ENCODE data around the gene RARB.
A peak's percentile ranks its signal among the peaks of the same experiment; 100 is the strongest.

RARB gene

DNA sequence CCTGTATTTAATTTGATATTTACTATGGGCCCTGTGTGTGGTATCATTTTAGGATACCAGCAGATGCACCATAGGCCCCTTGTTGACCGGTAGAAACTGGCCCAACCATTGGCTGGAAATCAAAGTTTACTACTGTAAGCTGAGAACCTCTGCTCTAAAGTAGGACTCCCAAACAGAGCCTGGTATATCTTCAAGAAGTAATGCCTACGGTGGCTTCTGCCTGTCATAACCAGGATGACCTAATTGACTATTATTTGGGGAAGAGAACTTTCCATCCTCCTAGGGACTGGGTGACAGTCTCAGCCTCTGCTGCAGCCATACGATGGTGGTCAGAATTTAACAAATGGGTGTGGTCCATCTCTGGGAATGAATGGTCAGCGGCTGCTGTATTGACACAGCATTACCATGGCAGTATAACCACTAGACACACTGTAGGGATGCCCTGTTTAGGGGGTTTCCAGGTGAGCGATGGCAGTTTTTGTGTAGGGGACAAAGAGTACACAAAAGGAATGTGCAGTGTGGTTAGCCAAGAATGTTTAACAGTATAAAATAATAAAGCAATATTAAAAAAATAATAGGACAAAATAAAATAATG lies 37.3 kb downstream of the RARB start:
- TF ChIP-seq, protein P1, sequence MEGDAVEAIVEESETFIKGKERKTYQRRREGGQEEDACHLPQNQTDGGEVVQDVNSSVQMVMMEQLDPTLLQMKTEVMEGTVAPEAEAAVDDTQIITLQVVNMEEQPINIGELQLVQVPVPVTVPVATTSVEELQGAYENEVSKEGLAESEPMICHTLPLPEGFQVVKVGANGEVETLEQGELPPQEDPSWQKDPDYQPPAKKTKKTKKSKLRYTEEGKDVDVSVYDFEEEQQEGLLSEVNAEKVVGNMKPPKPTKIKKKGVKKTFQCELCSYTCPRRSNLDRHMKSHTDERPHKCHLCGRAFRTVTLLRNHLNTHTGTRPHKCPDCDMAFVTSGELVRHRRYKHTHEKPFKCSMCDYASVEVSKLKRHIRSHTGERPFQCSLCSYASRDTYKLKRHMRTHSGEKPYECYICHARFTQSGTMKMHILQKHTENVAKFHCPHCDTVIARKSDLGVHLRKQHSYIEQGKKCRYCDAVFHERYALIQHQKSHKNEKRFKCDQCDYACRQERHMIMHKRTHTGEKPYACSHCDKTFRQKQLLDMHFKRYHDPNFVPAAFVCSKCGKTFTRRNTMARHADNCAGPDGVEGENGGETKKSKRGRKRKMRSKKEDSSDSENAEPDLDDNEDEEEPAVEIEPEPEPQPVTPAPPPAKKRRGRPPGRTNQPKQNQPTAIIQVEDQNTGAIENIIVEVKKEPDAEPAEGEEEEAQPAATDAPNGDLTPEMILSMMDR (IDR thresholded peaks at IDR 0.05; ENCODE audit: insufficient read depth, low read depth, low read length, missing control alignments): no peak
- DNase-seq (ENCODE audit: low read depth): peak; percentile 2
- H3K4me3 ChIP-seq (ENCODE audit: low read depth, low read length): no peak overlapping the region

- H3K4me3 ChIP-seq (ENCODE audit: low read depth, low read length): no peak overlapping the region
- no peak for DNase-seq (ENCODE audit: low read depth)
- TF ChIP-seq, protein P1 (IDR thresholded peaks at IDR 0.05; ENCODE audit: insufficient read depth, low read depth, low read length, missing control alignments): no peak
Measured at GRCh38 chr3:25468866-25469319, 40.8 kb downstream of the RARB start.

GRCh38 chr3:25469558-25469957 lies 41.5 kb downstream of the RARB start:
- DNase-seq (ENCODE audit: low read depth): no peak
- TF ChIP-seq, protein P1 (IDR thresholded peaks at IDR 0.05; ENCODE audit: insufficient read depth, low read depth, low read length, missing control alignments): no peak
- H3K4me3 ChIP-seq (ENCODE audit: low read depth, low read length): no peak overlapping the region

- TF ChIP-seq, protein P1 (IDR thresholded peaks at IDR 0.05; ENCODE audit: insufficient read depth, low read depth, low read length, missing control alignments): no peak
- H3K4me3 ChIP-seq (ENCODE audit: low read depth, low read length): no peak overlapping the region
- DNase-seq (ENCODE audit: low read depth): no peak
Measured at GRCh38 chr3:25471081-25471768, 43.2 kb downstream of the RARB start.

GRCh38 chr3:25472153-25472552 lies 44.1 kb downstream of the RARB start:
- TF ChIP-seq, protein P1 (IDR thresholded peaks at IDR 0.05; ENCODE audit: insufficient read depth, low read depth, low read length, missing control alignments): no peak
- peak; percentile 19 for DNase-seq (ENCODE audit: low read depth)
- H3K4me3 ChIP-seq (ENCODE audit: low read depth, low read length): no peak overlapping the region

GRCh38 chr3:25472731-25473130 lies 44.7 kb downstream of the RARB start:
- no peak for DNase-seq (ENCODE audit: low read depth)
- TF ChIP-seq, protein P1 (IDR thresholded peaks at IDR 0.05; ENCODE audit: insufficient read depth, low read depth, low read length, missing control alignments): no peak
- no peak overlapping the region for H3K4me3 ChIP-seq (ENCODE audit: low read depth, low read length)
